HCEC 1CT (cell line): ENCODE data around the gene HNRNPR.
"Not testable (repeated sequence)": the region's sequence is repeated elsewhere in the genome, so short reads cannot be mapped to it uniquely, and the experiment has no call there.

ENCODE experiments used
- DNase-seq: peaks from one replicate; pipeline ENCODE4 v3.0.0-alpha.2; 2017

The HNRNPR gene

DNA sequence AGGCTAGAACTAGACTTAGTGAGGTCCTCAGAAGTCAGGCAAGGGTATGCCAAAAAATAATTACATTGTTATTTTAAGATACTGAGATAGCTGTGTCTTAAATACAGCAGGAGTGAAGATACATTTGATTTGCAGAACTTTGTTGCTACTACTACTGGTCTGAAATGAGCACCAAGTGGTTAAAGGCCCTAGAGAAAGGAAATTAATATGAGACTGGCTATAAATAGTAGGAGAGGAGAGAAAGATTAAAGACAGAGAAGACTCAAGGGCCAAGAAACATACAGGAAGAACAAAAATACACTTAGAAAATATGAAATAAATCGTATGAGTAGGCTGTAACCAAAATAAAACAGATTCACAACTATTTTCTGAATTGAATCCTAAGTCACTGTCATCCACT is 21.3 kb downstream of the HNRNPR start:
- DNase-seq: no peak

DNA sequence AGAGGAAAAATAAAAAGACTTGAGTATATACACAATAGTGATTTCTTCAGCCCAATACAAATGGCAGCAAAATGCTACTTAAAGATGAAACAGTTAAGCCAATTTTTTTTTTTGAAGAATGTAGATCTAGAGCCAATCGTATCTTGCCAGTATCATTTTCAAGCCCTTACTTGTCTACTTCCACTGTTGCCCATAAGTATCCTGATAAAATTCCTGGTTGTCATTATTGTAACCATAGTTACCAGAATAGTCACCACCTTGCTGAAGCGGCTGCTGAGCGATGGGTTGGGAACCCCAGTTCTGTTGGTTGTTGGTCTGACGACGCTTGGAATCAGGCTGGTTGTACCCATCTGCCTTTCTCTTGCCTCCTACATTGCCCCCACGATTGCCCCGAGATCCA is 33.8 kb downstream of the HNRNPR start:
- not testable (repeated sequence) for DNase-seq

DNA sequence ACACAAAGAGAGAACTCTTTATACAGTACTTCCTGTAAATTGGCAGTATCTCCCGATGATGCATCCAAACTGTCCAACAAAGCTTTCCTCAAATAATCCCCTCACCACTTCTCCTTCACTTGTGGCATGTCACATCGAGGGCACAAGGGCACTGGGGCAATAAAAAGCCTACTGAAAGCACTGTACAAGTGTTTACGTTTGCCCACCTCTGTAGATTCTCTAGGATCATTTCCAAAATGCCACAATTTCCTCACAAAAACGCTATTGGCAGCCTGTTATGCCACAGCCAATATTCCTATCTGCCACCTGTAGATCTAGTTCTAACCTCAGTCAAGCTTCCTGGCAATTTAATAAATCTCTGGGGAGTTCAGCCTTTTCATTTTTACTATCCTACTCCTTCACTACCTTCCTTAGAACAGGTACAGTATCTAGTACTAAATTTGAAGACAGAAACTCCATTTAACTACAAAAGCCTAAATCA is 39.9 kb downstream of the HNRNPR start:
- no peak for DNase-seq

DNA sequence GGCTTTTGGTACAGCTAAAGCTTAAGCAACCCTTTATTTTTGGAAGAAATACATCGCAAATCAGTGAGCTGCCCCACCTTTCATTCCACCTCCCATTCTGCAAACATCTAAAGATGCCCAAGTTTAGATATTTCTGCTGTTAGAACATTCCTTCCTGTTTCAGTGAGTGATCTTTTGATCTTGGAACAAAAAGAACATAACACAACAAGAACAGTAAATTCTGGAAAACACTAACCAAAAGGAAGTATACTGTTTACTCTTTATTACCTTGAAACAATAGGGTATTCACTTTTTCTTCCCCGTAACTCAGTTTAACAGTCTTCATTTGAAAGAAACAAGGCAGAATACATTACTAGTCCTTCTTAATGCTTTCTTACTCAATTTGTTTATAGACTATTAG is 40.6 kb downstream of the HNRNPR start:
- DNase-seq: no peak

DNA sequence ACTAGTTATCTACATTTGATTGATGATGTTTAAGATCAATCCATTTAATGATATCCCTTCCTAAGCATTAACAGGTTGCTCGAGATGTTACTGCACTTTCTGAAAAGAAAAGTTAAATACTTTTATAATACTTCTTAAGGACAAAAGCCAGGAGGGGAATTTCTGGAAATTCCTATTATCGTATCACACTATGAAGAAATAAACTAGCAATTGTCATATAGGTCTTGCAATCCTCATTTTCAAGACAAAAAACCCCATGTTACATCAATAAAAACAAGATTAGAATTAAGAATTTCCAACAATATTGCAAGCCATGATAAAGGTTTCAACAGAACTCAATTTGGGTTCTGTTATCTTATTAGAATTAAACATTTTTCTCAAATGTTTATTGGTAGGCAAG is 47.2 kb downstream of the HNRNPR start:
- no peak for DNase-seq

DNA sequence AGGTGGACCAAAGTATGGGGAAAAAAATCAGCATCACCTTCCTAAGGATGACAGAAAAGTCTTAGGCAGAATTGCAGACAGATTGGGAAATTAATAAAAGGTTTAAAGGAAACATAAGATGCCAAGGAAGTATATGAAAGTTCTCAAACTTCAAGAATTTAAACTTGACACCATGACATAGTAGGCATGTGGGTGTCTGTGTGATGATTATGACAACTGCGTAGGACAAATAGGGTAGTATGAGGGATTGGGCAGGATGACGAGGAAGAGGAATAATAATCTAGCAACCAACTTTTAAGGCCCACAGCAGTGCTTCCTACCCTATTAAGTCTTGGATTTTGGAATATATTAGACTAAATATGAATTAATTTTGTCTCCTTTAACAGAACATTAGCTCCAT is 52.4 kb downstream of the HNRNPR start:
- DNase-seq: no peak

DNA sequence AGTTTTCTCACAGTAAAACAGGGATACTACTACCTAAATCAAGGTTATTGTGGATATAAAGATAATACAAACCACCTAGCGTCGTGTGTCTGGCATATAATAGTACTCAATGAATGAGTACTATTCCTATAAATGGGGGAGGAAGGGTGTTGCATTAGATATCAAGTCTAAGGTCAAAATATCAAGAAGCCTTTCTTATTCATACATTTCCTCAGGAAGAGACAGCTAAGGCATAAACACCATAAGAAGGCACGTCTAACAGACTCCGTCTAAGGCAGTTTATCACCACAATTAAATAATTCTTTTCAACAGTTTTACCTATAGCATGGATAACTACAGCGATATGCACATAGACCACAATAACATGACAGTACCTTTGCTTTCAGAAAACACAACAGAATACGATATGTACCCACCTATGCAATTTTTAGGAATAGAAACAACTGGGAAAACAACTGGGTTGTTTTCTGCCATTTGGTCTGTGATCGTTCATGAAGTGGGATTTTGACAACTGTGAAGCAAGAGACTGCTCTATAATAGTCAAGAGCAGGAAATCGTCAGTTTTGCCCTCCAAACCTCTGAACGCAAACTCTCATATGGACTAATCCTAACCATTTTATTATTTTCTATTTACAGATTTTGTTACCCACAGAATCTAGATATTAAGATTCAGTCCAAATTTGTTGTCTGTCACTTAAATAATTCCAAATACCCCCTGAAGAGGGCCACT is 53.1 kb downstream of the HNRNPR start:
- DNase-seq: no peak

DNA sequence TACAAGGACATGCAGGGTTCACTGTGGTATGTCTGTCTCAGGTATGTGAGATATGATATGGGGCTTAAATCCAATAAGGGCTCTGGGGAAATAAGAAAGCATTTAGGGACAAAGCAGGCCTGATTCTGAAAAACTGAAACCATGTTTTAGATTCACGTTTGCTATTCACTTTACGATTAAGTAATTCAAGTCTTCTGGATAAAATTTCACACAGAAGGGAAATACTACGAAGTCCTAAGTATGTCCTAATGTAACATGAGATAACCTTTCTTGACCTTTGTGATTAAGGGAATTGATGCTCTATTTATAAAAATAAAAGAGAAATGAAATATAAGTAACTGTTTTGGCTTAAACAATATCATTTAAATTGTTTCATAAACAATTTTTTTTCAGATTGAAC is 55.4 kb downstream of the HNRNPR start:
- no peak for DNase-seq

DNA sequence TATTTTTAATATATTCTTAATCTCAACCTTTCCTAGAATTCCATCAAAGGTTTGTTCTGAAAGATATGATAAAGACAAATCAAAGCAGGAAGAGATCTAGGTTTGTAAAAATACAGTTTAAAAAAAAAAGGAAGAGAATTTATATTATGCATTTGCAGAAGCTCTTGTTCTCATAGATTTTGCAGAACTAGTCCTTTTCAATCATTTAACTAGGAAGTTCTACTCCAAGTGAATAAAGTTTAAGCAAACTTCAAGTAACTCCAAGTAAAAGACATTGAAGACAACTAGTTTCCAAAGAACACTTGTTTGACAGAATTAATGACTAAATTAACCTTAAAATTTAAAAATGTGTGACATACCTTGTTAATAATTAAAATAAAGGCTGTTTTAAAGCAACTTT is 55.9 kb downstream of the HNRNPR start:
- no peak for DNase-seq

DNA sequence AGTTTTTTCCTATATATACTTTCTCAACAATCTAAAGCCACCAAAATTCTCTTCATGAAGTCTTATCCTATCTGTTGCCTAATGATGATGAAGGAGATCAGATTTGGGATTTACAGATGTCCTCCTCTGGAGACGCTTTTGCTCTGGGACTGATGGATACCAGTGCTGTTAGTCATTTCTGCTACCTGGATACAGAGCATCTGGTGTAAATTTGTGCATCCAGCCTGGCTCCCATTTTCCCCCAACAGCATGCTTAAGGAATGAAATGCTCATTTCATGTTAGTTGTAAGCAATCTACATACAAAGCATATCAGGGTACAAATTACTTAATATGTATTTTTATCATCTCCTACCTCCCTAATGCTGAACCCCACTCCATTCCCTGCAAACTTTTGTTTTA is 57.7 kb downstream of the HNRNPR start:
- DNase-seq: no peak

DNA sequence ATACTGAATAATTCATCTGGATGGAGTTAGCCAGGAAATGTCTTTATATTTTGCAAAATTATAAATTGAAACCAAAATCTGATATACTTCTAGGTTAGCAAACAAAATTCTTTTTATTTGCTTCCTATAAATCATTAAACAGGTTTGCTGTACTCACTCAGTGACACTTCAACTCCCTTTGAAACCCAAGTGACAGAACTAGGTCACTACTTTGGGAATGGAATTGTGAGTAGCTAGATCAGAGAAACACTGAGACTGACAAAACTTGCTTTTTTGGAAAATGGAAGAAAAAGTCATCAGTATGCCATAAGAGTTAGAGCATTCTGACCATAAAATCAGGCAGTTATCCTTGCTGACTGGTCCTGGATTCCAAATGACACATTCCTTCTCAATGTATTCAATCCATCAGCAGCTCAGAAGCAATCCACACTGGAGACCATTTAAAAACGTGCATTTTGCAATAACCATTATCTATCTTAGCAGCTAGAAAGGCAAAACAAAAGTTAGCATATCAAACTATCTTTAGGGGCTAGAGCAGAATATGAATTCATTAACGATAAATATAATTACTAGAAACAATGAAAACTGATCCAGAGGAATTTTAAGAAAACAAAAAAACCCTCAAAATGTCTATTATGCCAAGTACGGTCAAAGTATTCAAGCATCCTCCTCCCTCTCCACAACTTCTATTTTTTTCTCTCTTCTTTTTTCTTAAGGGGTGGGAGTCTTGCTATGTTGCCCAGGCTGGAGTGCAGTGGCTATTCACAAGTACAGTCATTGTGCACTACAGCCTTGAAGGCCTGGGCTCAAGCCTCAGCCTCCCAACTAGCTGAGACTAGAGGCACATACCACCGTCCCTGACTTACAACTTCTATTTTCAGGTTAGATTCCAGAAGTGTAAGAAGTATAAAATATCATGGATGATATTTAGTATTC is 60.1 kb downstream of the HNRNPR start:
- DNase-seq: peak; percentile 66

DNA sequence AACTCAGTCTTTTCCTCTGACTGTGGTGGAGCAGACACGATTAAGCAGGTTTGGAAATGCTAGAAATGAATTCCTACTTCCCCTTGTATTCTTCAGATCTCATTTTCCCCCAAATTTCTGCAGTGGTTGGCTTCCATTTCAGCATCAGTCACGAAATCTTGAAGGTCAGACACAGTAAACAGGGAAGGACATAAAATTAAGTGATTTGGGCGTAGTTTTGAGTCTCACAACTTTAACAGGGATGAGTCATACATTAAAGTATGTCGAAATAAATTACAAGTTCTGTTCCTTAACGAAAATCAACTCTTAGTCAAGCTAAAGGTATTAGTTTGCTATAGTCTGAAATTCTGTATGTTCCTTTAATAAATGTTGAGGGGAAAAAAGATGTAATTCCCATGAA is 61.1 kb downstream of the HNRNPR start:
- peak; percentile 87 for DNase-seq

DNA sequence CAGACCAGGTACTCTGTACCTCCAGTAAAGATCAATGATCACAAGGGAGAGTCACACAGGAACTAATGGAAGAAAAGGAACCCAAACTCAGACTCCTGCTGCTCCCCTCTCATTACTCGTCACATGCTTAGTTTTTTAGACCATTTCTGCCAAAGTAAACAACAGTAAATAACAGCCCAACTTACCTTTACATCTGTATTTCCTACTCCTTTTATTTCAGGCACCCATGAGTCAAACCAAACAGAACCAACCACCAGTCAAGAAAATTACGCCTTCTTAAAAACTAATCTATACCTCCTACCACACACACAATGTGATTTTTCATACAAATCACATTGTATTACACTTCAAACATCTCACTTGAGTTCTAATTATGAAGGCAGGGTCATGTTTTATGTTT is 65.4 kb downstream of the HNRNPR start:
- no peak for DNase-seq

DNA sequence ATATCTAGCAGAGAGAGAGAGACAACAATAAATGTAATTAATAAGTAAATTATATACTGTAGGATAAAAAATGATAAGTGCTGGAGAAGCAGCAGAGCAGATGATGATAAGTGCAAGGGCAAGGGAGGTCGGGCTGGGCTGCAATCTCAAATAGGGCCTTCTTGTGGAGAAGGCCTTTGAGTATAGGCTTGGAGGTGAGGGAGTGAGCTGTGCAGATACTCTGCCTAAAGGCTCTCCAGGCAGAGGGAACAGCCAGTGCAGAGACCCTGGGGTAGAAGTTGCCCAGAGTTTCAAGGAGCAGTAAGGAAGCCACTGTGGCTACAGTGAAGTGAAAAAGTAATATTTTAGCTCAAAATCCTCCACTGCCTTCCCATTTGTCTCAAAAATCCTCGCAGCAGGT is 67.6 kb downstream of the HNRNPR start:
- DNase-seq: no peak

DNA sequence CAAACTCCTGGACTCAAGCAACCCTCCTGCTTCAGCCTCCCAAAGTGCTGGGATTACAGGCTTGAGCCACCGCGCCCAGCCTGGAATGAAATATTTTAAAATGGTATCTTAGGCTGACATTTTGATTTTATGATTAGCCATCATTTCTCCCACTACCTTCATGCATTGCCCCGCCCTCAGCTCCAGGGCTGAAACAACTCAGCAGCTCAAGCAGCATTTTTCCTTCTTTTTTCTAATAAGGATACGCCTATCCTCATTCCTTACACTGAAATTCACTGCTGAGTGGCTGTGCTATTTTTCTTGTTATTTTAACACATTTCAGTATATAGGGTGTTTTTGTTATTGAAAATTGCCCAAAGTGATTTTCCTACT is 70.0 kb downstream of the HNRNPR start:
- DNase-seq: no peak

DNA sequence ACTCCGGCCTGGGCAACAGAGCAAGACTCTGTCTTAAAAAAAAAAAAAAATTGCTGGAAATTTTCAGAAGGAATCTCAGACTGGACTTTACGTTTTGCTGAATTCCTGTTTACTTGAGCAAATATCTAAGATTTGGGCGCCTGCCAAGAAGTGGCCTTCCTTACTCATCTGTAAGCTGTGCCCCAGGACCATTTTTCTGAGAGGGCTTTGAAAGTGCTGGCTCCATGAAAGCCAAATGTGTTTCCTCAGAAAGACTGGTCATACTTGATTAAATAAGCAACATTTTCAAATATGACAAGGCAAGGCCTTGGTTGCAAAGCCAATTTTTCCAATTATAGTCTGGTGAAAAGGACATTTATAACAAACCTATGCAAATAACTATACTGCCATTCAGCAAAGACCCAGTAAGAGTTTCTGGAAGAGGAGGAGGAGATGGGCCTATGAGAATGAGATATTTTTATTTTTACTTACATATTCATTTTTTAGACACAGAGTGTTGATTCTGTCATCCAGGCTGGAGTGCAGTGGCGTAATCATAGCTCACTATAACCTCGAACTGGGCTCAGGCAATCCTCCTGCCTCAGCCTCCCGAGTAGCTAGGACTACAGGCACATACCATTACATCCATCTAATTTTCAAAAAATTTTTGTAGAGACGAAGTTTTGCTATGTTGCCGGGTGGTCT is 70.5 kb downstream of the HNRNPR start:
- peak; percentile 73 for DNase-seq

DNA sequence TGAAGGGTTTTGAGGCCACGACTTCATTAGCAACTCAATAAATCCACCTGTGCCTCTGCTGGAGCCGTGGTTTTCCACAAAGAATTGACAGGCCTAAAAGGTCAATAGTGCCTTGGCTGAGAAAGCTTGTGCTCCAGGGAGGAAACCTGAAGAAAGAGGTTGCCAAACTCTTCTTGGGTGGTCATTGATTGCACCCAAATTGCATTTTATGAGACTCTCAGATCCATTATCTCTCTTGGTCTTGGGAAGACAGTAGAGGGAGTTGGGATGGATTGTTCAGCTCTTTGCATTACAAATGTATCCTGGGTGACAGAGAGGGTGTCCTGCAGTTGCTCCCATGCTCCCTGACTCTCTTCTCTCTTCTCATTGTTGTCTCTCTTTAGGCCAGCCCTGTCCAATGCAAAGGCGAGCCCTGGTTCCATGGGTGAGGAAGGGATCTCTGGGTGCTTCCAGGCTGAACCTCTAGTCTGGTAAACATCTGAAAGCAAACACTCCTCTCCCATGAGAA is 80.7 kb downstream of the HNRNPR start:
- no peak for DNase-seq

DNA sequence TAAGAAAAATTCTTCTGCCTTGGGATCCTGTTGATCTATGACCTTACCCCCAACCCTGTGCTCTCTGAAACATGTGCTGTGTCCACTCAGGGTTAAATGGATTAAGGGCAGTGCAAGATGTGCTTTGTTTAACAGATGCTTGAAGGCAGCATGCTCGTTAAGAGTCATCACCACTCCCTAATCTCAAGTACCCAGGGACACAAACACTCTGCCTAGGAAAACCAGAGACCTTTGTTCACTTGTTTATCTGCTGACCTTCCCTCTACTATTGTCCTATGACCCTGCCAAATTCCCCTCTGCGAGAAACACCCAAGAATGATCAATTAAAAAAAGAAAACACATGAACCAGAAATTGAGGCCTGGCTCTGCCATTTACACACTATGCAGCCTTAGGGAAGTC is 86.0 kb downstream of the HNRNPR start:
- DNase-seq: not testable (repeated sequence)

DNA sequence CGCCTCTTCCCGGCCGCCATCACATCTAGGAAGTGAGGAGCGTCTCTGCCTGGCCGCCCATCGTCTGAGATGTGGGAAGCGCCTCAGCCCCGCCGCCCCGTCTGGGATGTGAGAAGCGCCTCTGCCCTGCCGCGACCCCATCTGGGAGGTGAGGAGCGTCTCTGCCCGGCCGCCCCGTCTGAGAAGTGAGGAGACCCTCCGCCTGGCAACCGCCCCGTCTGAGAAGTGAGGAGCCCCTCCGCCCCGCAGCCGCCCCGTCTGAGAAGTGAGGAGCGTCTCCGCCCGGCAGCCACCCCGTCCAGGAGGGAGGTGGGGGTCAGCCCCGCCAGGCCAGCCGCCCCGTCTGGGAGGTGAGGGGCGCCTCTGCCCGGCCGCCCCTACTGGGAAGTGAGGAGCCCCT is 86.7 kb downstream of the HNRNPR start:
- DNase-seq: not testable (repeated sequence)
